Measurements from ENCODE around the gene ERC2. TPM values are rescaled to one million over a fixed set of nuclear protein-coding genes. Genes with fewer than 3 reads are reported as not detected.
A peak's percentile ranks its signal among the peaks of the same experiment; 100 is the strongest.
"Not testable (repeated sequence)": the region's sequence is repeated elsewhere in the genome, so short reads cannot be mapped to it uniquely, and the experiment has no call there.

ERC2 gene
- total RNA-seq, 1 donor from 2014 or later, result 2.4 TPM

- DNase-seq, result no peak
These were observed 164.2 kb downstream of the ERC2 start for GRCh38 chr3:56304069-56304468.

GRCh38 chr3:56303487-56303886 lies 164.8 kb downstream of the ERC2 start:
- peak; percentile 47 for DNase-seq

DNA sequence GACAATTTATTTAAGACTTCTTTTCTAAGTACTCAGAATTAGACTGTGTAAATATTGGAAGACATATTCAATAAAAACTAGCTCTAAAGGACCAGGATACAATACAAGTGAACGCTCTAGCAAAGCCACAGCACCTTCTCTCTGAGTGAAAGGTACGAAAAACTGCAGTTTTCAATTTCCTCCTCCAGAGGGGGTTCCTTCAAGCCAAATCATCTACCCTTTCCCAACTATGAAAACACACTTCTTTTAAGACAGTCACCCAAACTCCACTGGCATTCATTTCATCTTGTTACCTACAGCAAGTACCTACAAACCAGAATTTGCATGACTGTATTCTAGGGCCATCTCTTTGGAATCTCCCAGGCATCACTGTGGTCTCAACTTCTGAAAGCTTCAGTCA lies 165.8 kb downstream of the ERC2 start:
- no peak for DNase-seq

GRCh38 chr3:56297281-56297840 lies 170.9 kb downstream of the ERC2 start:
- no peak for DNase-seq

- DNase-seq, result no peak
These were observed 171.9 kb downstream of the ERC2 start for GRCh38 chr3:56296361-56296760.

- no peak for DNase-seq
These were observed 173.1 kb downstream of the ERC2 start for GRCh38 chr3:56295161-56295560.

- DNase-seq, result no peak
These were observed 174.0 kb downstream of the ERC2 start for GRCh38 chr3:56294286-56294685.

DNA sequence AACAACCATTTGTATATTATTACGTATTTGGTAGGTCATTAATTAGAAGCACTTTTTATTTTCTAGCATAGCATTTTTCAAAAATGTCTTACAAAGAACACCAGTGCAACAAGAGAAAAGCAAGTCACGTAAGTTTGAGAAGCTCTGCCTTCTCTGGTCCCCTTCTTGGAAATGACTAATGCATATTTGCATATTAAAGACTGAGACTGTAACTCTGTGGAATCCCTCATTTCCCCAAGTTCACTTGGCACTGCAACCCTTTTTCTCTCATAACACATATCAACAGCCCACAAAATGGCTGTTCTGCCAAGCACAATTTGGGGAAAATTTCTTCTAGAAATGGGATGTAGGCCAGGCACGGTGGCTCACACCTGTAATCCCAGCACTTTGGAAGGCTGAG lies 176.3 kb downstream of the ERC2 start:
- no peak for DNase-seq

- no peak for DNase-seq
These were observed 177.0 kb downstream of the ERC2 start for GRCh38 chr3:56291244-56291680.

DNA sequence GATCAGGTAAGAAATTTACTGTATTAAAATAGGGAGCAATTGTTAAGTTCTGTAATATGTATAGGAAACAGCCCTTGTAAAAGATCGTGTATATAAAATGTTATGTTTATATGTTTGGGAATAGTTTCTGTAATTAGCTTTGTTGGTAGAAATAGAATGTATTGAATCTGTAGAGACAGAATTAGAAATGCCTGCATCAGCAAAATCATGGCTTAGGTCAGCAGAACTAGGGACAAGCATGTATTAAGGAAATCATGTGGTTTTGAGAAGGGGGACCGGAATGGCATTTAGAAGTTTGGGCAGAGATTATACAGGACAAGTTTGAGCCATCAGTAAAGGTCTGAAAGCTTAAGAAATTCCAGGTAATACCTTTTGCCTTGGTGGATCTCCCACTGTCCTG lies 177.9 kb downstream of the ERC2 start:
- no peak for DNase-seq

DNA sequence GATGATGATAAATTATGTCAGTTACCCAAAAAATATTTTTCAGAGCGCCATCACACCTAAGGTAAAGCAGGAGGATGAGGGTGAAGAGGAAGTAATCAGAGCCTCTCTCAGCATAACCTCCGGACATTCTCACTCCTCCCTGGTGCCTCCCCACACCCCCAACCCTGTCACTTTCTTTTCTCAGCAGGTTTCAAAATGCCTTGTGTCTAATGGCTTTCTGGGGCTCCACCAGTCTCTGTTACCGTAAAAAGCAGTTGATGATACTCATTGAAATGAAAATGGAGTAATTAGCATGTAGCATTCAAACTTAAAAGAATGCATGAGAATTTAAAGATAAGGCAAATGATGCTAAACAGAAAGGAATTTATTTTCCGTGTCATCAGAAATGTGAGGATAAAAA lies 180.0 kb downstream of the ERC2 start:
- DNase-seq, result no peak

- DNase-seq, result no peak
These were observed 185.9 kb downstream of the ERC2 start for GRCh38 chr3:56282341-56282740.

DNA sequence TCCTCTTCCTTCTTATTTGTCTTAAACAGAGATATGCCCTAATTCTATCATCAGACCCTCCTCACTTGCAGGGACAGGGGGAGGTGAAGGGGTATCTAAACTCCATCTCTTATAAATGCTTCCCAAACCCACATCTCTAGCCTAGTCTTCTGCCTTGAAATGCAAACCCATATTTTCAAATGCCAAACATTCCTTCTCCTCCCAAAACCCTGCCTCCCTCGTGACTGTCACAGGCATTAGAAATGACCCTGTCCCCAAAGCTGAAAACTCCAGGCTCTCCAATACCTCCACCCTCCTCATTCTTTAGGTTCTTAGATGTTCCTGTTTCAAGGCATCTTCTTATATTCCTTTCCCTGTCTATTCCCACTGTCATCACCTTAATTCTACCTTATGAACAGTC lies 191.0 kb downstream of the ERC2 start:
- no peak for DNase-seq

DNA sequence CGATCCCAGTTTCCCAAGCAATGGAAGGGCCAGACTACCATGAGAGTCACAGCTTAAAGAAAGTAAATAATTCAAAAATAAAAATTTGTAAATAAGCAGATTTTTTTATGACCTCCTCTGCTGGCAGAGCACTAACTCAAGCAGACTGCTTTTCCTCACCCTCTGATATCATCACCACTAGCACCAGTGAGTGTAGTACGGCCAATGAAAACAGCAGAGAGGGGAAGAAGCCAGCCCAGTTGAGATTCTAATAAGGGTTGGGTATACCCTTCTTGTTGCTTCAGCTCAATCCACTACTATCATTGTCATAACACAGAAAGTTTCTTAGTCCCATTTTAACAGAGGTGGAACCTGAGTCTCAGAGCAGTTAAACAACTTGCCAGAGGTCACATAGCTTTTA lies 193.1 kb downstream of the ERC2 start:
- DNase-seq, result no peak

DNA sequence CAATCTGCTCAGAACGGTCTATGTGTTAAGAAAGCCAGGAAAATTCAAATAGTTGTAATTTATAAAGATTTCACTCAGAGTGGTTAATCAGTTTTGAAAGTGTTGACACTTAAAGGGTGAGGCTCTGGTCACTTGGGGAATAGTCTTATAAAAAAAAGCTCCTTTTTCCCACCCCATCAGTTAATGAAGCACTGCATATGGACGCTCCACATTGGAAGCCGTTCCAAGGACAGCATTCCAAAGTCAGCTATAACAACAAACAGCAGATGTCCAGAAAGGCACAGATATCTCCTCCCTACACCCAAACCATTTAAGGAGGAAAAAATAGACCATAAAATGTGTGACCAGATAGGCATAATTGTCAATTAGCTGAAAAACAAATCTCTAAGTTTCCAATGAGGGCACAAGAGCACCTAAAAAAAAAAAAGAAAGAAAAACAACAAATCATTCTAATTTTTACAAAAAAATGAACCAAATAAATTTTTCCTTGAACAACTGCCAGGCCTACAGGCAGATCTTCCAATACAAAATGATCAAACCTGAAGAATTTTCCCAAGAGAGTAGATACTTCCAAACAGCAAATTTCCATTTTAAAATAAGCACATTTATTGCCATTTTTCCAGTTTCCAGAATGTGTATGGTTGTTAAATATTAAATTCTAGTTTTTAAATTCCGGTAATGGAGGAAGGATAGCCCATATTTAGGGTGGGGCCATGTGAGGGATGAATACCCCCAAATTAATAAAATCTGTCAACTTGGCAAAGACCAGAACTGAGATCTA lies 198.3 kb downstream of the ERC2 start:
- DNase-seq, result no peak

DNA sequence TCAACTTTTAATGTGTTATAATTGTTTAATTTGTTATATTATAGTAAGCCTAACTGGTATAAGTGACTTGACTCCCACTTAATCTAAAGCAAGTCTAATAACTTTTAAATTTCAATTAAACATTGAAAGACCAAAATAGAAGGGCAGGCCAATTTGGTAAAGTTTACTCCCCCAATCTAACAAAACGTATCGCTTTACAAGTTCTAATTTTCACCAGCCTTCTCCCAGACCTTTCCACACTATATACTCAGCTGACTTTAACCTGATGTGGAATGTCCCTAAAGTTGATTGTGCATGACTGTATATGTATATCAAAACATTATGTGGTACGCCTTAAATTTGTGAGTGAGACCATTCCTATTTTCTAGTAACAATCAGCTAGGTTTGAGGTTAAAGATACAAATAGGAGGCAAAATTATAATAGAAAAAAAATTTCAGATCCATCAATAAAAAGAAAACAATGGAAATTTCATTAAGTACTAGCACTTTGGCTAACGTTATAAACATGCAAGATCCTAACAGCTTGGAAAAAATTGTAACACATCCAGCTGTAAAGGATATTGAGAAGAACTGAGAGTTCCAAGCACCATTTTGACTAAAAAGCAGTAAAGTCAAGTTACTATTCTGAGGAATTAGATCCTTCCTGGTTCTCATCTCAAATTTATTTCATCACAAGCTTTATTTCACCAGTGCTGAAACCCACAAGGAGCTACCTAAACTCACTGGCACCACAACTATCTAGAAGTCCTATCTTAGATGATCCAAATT lies 199.5 kb downstream of the ERC2 start:
- no peak for DNase-seq

GRCh38 chr3:56261852-56262251 lies 206.4 kb downstream of the ERC2 start:
- not testable (repeated sequence) for DNase-seq

DNA sequence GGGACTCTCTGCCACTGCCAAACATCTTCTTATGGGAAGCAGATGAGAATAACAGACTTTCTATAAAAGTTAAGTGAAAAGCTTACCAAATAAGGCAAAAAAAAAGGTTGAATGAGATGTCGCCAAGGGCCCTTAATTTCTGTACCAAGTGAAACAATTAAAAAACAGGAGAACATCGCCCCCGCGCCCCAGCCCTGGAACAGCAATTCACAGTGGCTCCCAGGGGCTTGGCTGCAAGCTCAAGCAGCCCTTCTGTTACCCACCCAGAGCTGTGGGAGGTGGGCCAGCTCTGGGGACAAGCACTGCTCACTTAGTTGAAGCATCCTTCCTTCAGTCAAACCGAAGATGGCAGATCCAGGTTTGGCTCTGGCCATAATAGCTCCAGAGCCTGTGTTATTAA lies 208.0 kb downstream of the ERC2 start:
- no peak for DNase-seq

DNA sequence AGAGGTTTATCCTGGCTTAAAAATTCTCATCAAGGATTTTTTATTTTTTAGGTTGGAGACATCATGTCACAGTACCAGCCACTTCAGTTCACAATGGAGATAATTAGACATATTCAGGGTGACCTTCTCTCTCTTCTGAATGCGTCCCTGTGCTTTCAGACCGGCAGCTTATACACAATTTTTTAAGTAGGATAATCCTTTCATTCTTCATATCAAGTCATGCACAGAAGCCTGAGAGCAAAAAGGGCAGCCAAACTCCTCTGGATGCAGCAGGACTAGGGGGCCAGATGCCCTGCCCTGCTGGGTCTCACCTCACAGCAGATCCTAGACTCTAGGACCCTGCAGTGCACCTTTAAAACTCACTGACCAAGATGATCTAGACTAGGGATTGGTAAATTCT lies 210.4 kb downstream of the ERC2 start:
- DNase-seq, result no peak

DNA sequence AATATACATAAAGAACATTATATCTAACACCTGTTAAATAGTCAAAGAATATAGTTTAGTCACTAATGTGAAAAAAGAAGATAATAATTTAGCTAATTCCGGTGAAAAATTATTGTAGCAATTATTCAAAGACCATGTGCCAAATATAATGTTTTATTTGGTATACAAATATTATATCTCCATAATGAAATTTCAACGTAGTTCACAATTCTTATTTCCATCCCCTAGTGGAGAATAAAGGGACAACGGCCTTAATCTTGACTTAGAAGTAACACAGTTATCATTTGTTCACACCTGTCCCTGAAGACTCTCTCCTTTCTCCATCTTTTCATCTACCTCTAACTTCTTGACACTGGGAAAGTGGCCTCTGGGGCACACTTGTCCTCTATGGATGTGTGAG lies 213.4 kb downstream of the ERC2 start:
- DNase-seq, result no peak

GRCh38 chr3:56253941-56254665 lies 214.2 kb downstream of the ERC2 start:
- DNase-seq, result no peak

GRCh38 chr3:56251343-56251945 lies 216.8 kb downstream of the ERC2 start:
- peak; percentile 64 for DNase-seq

- DNase-seq, result no peak
These were observed 220.2 kb downstream of the ERC2 start for GRCh38 chr3:56248021-56248420.

Data from dermis blood vessel endothelial cell (primary cell).